CD4-positive, alpha-beta T cell treated with Interleukin-15 for 1 hour (primary cell): ENCODE results near the gene MACF1.
A peak's percentile ranks its signal among the peaks of the same experiment; 100 is the strongest.
"Not testable (repeated sequence)": the region's sequence is repeated elsewhere in the genome, so short reads cannot be mapped to it uniquely, and the experiment has no call there.

ENCODE experiments used
- DNase-seq: peaks from one replicate; pipeline ENCODE4 v3.0.0-alpha.2; 2020

MACF1 gene

GRCh38 chr1:39524591-39525365 is 320.3 kb downstream of the MACF1 start:
- no peak for DNase-seq

- DNase-seq, result peak; percentile 75
These were observed 321.1 kb downstream of the MACF1 start for GRCh38 chr1:39525366-39526165.

GRCh38 chr1:39526466-39527189 is 322.1 kb downstream of the MACF1 start:
- DNase-seq, result no peak

- DNase-seq, result not testable (repeated sequence)
These were observed 322.7 kb downstream of the MACF1 start for GRCh38 chr1:39527190-39527579.

- no peak for DNase-seq
These were observed 323.6 kb downstream of the MACF1 start for GRCh38 chr1:39528082-39528481.

- no peak for DNase-seq
These were observed 325.5 kb downstream of the MACF1 start for GRCh38 chr1:39529901-39530535.

GRCh38 chr1:39531526-39531925 is 327.0 kb downstream of the MACF1 start:
- DNase-seq, result no peak

GRCh38 chr1:39533442-39533841 is 328.9 kb downstream of the MACF1 start:
- DNase-seq, result no peak
